ENCODE measurements around the gene DCAF7. TPM values are rescaled to one million over a fixed set of nuclear protein-coding genes. Genes with fewer than 3 reads are reported as not detected.

DCAF7 gene
- polyA plus RNA-seq, 2 donors, result 9.1 to 16.0 TPM

DNA sequence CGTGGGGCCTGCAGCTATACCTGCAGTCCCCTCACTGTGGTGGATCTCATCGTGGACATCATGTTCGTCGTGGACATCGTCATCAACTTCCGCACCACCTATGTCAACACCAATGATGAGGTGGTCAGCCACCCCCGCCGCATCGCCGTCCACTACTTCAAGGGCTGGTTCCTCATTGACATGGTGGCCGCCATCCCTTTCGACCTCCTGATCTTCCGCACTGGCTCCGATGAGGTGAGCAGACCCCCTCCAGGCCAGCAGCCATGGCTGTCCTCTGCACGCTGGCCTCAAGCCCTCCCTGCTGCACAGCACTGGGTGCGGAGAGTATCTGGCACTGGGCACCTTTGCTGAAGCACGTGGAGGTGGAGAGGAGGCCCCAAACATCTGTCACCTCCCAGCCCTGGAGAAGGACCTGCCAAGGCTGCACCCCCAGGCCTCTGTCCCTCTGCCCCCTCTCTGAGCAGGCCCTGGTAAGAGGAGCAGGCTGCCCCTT lies 16.2 kb upstream of the DCAF7 start:
- Histone ChIP-seq H3K4me1 (ENCODE audit: control insufficient read depth in 2 of 2, insufficient read depth in 2 of 2, low read length in 1 of 2) (peaks cover 5 to 9% of the 10 kb centered on the region in 2 donors), H3K27me3 (ENCODE audit: control insufficient read depth in 1 of 2, insufficient read depth in 2 of 2, low read length in 2 of 2) (no peaks in the 10 kb centered on the region), H3K36me3 (ENCODE audit: control insufficient read depth in 2 of 2, insufficient read depth in 2 of 2, low read length in 1 of 2) (no peaks in the 10 kb centered on the region), H3K9me3 (ENCODE audit: control insufficient read depth in 2 of 2, insufficient read depth in 1 of 2, low read depth in 1 of 2, low read length in 1 of 2) (peaks cover 0 to 3% of the 10 kb centered on the region in 2 donors), H3K27ac (ENCODE audit: low read depth in 2 of 2, low read length in 1 of 2) (no peak overlapping the region), H3K4me3 (ENCODE audit: low read depth in 1 of 2, low read length in 2 of 2) (no peak overlapping the region)
- 91 to 92% methylated on average over 17 of the region's 17 CpGs for WGBS, 2 donors

DNA sequence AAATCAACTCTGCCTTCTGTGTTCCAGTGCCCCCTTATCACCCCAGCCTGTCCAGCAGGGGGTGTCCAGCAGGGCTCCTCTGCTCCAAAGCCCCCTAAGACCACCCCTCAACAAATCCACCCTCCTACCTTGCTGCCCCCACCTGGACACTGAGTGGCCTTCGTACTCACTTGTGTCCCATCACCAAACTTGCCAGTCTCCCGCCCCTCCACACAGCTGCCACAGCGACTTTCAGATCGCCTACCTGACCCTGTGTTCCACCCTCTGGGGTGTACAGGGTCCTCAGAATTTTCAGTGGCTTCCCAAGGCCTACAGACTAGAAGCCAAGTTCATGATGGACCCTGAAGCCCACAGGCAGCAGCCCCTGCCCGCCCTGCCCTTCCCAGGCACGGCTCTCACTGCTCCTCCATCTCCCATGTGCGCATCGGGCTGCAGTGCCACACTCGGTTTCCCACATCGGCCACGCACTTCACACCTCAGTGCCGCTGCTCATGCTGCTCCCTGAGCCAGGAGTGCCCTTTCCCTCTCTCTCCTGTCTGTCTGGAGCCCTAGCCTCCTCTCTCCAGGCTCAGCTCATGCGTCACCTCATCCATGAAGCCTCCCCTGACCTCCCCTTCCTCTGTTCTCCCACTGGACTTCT lies 15.3 kb upstream of the DCAF7 start:
- Histone ChIP-seq H3K27ac (ENCODE audit: low read depth in 2 of 2, low read length in 1 of 2) (no peak overlapping the region), H3K9me3 (ENCODE audit: control insufficient read depth in 2 of 2, insufficient read depth in 1 of 2, low read depth in 1 of 2, low read length in 1 of 2) (peaks cover 0 to 3% of the 10 kb centered on the region in 2 donors), H3K27me3 (ENCODE audit: control insufficient read depth in 1 of 2, insufficient read depth in 2 of 2, low read length in 2 of 2) (no peaks in the 10 kb centered on the region), H3K4me3 (ENCODE audit: low read depth in 1 of 2, low read length in 2 of 2) (no peak overlapping the region), H3K36me3 (ENCODE audit: control insufficient read depth in 2 of 2, insufficient read depth in 2 of 2, low read length in 1 of 2) (no peaks in the 10 kb centered on the region), H3K4me1 (ENCODE audit: control insufficient read depth in 2 of 2, insufficient read depth in 2 of 2, low read length in 1 of 2) (peaks cover 5 to 9% of the 10 kb centered on the region in 2 donors)
- 82 to 85% methylated on average over 13 of the region's 13 CpGs for WGBS, 2 donors

DNA sequence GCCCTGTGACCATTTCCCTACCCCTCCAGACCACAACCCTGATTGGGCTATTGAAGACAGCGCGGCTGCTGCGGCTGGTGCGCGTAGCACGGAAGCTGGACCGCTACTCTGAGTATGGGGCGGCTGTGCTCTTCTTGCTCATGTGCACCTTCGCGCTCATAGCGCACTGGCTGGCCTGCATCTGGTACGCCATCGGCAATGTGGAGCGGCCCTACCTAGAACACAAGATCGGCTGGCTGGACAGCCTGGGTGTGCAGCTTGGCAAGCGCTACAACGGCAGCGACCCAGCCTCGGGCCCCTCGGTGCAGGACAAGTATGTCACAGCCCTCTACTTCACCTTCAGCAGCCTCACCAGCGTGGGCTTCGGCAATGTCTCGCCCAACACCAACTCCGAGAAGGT lies 14.6 kb upstream of the DCAF7 start:
- Histone ChIP-seq H3K9me3 (ENCODE audit: control insufficient read depth in 2 of 2, insufficient read depth in 1 of 2, low read depth in 1 of 2, low read length in 1 of 2) (peaks cover 0 to 3% of the 10 kb centered on the region in 2 donors), H3K27ac (ENCODE audit: low read depth in 2 of 2, low read length in 1 of 2) (no peak overlapping the region), H3K4me1 (ENCODE audit: control insufficient read depth in 2 of 2, insufficient read depth in 2 of 2, low read length in 1 of 2) (peaks cover 5 to 9% of the 10 kb centered on the region in 2 donors), H3K27me3 (ENCODE audit: control insufficient read depth in 1 of 2, insufficient read depth in 2 of 2, low read length in 2 of 2) (no peaks in the 10 kb centered on the region), H3K36me3 (ENCODE audit: control insufficient read depth in 2 of 2, insufficient read depth in 2 of 2, low read length in 1 of 2) (no peaks in the 10 kb centered on the region), H3K4me3 (ENCODE audit: low read depth in 1 of 2, low read length in 2 of 2) (no peak overlapping the region)
- WGBS, 2 donors, result 95 to 97% methylated on average over 24 of the region's 24 CpGs

DNA sequence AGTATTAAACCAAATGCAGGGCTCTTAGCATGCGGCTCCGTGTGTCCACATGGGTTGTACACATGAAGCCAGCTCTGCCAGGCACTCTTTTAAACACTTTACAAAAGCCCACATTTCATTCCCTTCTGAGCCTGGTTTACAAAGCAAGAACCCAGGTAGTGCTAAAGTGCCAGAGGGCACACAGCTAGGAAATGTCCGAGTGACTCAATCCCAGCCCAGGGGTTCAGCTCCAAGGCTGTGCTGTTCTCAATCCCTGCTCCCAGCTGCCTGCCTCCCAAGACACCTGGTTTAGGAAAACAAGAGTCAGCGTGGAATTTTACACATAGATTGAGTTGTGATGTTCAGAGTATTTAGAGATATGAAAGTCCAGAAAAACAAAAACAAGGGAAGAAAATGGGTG lies 13.3 kb upstream of the DCAF7 start:
- H3K9me3 ChIP-seq (ENCODE audit: control insufficient read depth in 2 of 2, insufficient read depth in 1 of 2, low read depth in 1 of 2, low read length in 1 of 2), result peaks cover 0 to 3% of the 10 kb centered on the region in 2 donors
- H3K4me1 ChIP-seq (ENCODE audit: control insufficient read depth in 2 of 2, insufficient read depth in 2 of 2, low read length in 1 of 2), result peaks cover 5 to 9% of the 10 kb centered on the region in 2 donors
- no peak overlapping the region for H3K27ac ChIP-seq (ENCODE audit: low read depth in 2 of 2, low read length in 1 of 2)
- 77 to 88% methylated on average over 4 of the region's 4 CpGs for WGBS, 2 donors
- no peaks in the 10 kb centered on the region for H3K27me3 ChIP-seq (ENCODE audit: control insufficient read depth in 1 of 2, insufficient read depth in 2 of 2, low read length in 2 of 2)
- no peaks in the 10 kb centered on the region for H3K36me3 ChIP-seq (ENCODE audit: control insufficient read depth in 2 of 2, insufficient read depth in 2 of 2, low read length in 1 of 2)
- H3K4me3 ChIP-seq (ENCODE audit: low read depth in 1 of 2, low read length in 2 of 2), result no peak overlapping the region

DNA sequence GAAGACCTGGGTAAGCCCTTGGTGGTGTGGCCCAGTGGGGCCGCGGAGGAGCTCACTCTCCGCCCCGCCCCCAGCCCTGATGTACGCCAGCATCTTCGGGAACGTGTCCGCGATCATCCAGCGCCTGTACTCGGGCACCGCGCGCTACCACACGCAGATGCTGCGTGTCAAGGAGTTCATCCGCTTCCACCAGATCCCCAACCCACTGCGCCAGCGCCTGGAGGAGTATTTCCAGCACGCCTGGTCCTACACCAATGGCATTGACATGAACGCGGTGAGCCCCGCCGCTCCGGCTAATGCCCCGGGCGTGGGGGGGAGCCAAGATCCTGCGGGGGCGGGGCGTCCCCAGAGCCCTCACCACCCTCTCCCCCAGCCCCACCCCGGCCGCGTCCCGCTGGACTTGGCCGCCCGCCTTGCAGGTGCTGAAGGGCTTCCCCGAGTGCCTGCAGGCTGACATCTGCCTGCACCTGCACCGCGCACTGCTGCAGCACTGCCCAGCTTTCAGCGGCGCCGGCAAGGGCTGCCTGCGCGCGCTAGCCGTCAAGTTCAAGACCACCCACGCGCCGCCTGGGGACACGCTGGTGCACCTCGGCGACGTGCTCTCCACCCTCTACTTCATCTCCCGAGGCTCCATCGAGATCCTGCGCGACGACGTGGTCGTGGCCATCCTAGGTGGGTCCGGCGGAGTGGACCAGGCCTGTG lies 12.1 kb upstream of the DCAF7 start:
- 5 to 10% methylated on average over 58 to 62 of the region's 62 CpGs for WGBS, 2 donors
- Histone ChIP-seq H3K27me3 (ENCODE audit: control insufficient read depth in 1 of 2, insufficient read depth in 2 of 2, low read length in 2 of 2) (no peaks in the 10 kb centered on the region), H3K4me3 (ENCODE audit: low read depth in 1 of 2, low read length in 2 of 2) (no peak overlapping the region)

DNA sequence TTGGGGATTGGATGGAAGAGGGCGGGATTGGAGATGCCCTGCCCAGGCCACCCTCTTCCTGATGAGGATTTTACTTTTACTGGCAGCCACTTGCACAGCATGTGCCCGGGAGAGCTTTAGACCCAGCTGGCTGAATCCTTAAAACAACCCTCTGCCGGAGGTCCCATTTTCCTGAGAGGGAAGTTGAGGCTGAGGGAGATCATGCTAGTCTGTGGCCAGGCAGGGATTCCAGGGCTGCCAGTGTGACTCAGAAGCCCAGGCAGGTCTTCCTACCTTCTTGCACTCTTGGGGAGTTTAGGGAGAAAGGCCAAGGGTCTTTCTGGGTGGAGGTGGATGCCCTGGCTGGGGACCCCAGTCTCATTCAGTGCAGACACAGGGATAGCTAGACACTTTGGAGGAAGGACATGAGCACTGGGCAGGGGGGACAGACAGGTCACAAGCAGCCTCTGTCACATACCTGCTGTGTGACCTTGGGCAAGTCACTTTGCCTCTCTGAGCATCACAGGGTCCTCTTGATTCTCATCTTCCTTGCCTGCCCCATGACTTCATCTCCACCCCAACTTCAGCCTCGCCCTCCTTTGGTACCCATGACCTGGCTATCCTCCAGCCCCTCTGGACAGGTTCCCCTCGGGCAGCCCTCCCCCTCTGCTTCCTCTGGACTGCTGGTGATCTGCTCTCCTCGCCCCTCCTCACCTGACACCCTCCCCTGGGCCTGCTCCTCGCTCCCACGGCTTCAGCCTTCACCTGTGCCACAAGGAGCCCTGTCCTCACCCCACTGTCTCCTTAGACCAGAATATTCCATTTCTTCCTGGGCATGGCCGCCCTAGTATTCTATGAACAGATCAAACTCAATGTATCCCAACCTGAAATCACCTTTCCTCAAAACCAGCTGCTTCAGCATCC lies 11.3 kb upstream of the DCAF7 start:
- no peaks in the 10 kb centered on the region for H3K36me3 ChIP-seq (ENCODE audit: control insufficient read depth in 2 of 2, insufficient read depth in 2 of 2, low read length in 1 of 2)
- H3K27me3 ChIP-seq (ENCODE audit: control insufficient read depth in 1 of 2, insufficient read depth in 2 of 2, low read length in 2 of 2), result no peaks in the 10 kb centered on the region
- H3K9me3 ChIP-seq (ENCODE audit: control insufficient read depth in 2 of 2, insufficient read depth in 1 of 2, low read depth in 1 of 2, low read length in 1 of 2), result peaks cover 0 to 3% of the 10 kb centered on the region in 2 donors
- no peak overlapping the region for H3K4me3 ChIP-seq (ENCODE audit: low read depth in 1 of 2, low read length in 2 of 2)
- H3K4me1 ChIP-seq (ENCODE audit: control insufficient read depth in 2 of 2, insufficient read depth in 2 of 2, low read length in 1 of 2), result peaks cover 5 to 9% of the 10 kb centered on the region in 2 donors
- 60 to 66% methylated on average over 9 of the region's 9 CpGs for WGBS, 2 donors
- no peak overlapping the region for H3K27ac ChIP-seq (ENCODE audit: low read depth in 2 of 2, low read length in 1 of 2)

More for the DNA sequence above, 12.1 kb upstream of the DCAF7 start:
- H3K9me3 ChIP-seq (ENCODE audit: control insufficient read depth in 2 of 2, insufficient read depth in 1 of 2, low read depth in 1 of 2, low read length in 1 of 2), result peaks cover 0 to 3% of the 10 kb centered on the region in 2 donors
- peaks cover 5 to 9% of the 10 kb centered on the region in 2 donors for H3K4me1 ChIP-seq (ENCODE audit: control insufficient read depth in 2 of 2, insufficient read depth in 2 of 2, low read length in 1 of 2)
- H3K27ac ChIP-seq (ENCODE audit: low read depth in 2 of 2, low read length in 1 of 2), result no peak overlapping the region
- H3K36me3 ChIP-seq (ENCODE audit: control insufficient read depth in 2 of 2, insufficient read depth in 2 of 2, low read length in 1 of 2), result no peaks in the 10 kb centered on the region

DNA sequence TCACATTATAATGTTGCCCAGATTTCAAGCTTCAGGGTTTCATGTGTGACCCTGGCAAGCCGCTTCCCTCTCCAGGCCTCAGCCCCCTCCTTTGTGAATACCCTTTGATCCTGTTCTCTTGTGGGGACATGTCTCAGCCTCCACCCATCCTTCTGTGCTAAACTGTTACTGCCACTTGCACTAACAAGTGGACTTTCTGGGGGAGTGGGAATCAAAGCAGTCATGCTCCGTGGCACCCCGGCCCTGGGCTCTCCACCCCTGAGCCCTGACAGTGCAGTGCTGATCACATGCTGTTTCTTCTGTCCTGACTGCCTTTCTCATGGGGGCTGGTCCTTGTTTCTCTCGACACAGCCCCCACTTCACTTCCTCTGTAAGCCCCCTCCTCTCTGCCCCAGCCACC lies 9.7 kb upstream of the DCAF7 start:
- Histone ChIP-seq H3K27me3 (ENCODE audit: control insufficient read depth in 1 of 2, insufficient read depth in 2 of 2, low read length in 2 of 2) (no peaks in the 10 kb centered on the region), H3K4me3 (ENCODE audit: low read depth in 1 of 2, low read length in 2 of 2) (no peak overlapping the region), H3K4me1 (ENCODE audit: control insufficient read depth in 2 of 2, insufficient read depth in 2 of 2, low read length in 1 of 2) (peaks cover 5 to 9% of the 10 kb centered on the region in 2 donors), H3K36me3 (ENCODE audit: control insufficient read depth in 2 of 2, insufficient read depth in 2 of 2, low read length in 1 of 2) (no peaks in the 10 kb centered on the region), H3K9me3 (ENCODE audit: control insufficient read depth in 2 of 2, insufficient read depth in 1 of 2, low read depth in 1 of 2, low read length in 1 of 2) (peaks cover 0 to 3% of the 10 kb centered on the region in 2 donors), H3K27ac (ENCODE audit: low read depth in 2 of 2, low read length in 1 of 2) (no peak overlapping the region)
- 48 to 67% methylated on average over 4 of the region's 4 CpGs for WGBS, 2 donors

DNA sequence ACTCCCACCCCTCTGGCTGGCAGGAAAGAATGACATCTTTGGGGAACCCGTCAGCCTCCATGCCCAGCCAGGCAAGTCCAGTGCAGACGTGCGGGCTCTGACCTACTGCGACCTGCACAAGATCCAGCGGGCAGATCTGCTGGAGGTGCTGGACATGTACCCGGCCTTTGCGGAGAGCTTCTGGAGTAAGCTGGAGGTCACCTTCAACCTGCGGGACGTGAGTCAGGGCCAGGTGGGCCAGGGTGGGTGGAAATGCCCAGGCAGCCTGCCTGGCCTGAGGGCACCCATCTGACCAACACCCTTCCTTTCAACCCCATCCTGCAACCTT lies 8.1 kb upstream of the DCAF7 start:
- Histone ChIP-seq H3K27ac (ENCODE audit: low read depth in 2 of 2, low read length in 1 of 2) (no peak overlapping the region), H3K9me3 (ENCODE audit: control insufficient read depth in 2 of 2, insufficient read depth in 1 of 2, low read depth in 1 of 2, low read length in 1 of 2) (no peaks in the 10 kb centered on the region), H3K4me3 (ENCODE audit: low read depth in 1 of 2, low read length in 2 of 2) (no peak overlapping the region), H3K4me1 (ENCODE audit: control insufficient read depth in 2 of 2, insufficient read depth in 2 of 2, low read length in 1 of 2) (peaks cover 5 to 9% of the 10 kb centered on the region in 2 donors), H3K36me3 (ENCODE audit: control insufficient read depth in 2 of 2, insufficient read depth in 2 of 2, low read length in 1 of 2) (no peaks in the 10 kb centered on the region), H3K27me3 (ENCODE audit: control insufficient read depth in 1 of 2, insufficient read depth in 2 of 2, low read length in 2 of 2) (no peaks in the 10 kb centered on the region)
- WGBS, 2 donors, result 88 to 90% methylated on average over 9 of the region's 9 CpGs

DNA sequence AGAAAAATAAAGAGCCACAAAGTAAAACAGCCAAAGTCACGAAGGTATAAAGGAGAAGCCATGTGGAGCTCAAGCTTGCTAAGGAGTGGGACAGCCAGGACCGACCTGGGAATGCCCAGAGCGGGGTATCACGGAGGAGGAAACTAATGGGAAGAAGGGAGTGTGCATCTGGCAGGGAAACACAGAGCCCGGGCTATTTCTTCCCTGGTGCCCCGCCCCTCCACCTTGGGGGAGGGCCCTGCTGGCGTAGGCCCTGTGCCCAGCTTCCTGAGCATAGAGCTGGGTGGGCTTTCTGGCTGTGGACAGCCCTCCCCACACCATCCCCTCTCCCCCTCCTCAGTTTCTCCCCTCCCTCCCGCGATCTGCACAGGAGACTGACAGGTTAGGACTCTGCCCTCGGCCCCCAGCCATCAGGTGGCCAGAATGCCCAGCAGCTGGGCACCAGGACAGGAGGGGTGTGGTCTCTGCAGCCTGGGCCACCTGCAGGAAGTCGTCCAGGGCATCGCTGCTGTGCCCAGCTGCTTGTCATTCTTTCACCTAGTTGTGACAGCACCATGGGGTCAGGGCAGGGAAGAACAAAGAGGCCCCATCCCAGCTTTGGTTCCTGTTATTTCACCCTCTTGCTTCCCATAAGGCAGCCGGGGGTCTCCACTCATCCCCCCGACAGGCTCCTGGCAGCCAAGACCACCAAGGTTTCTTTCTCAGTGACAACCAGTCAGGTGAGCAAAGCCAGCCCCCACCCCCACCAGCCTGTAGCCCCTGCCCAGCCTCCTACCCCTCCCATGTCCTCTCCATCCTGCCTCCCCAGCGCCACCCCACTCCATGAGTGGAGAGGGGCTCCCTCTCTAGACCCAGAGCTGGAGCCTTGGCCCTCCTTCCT lies 7.1 kb upstream of the DCAF7 start:
- 49 to 58% methylated on average over 14 to 15 of the region's 15 CpGs for WGBS, 2 donors
- no peak overlapping the region for H3K27ac ChIP-seq (ENCODE audit: low read depth in 2 of 2, low read length in 1 of 2)
- H3K27me3 ChIP-seq (ENCODE audit: control insufficient read depth in 1 of 2, insufficient read depth in 2 of 2, low read length in 2 of 2), result no peaks in the 10 kb centered on the region
- no peaks in the 10 kb centered on the region for H3K9me3 ChIP-seq (ENCODE audit: control insufficient read depth in 2 of 2, insufficient read depth in 1 of 2, low read depth in 1 of 2, low read length in 1 of 2)
- H3K36me3 ChIP-seq (ENCODE audit: control insufficient read depth in 2 of 2, insufficient read depth in 2 of 2, low read length in 1 of 2), result no peaks in the 10 kb centered on the region
- peaks cover 4% of the 10 kb centered on the region in 2 donors for H3K4me1 ChIP-seq (ENCODE audit: control insufficient read depth in 2 of 2, insufficient read depth in 2 of 2, low read length in 1 of 2)
- H3K4me3 ChIP-seq (ENCODE audit: low read depth in 1 of 2, low read length in 2 of 2), result no peak overlapping the region

All from esophagus (tissue), 2 donors.